Mesendoderm (in vitro differentiated cells): Measurements from ENCODE around the gene IL17C.
"Not testable (repeated sequence)": the region's sequence is repeated elsewhere in the genome, so short reads cannot be mapped to it uniquely, and the experiment has no call there.

Source experiments
- DNase-seq: peaks from one replicate; pipeline ENCODE4 v3.0.0; 2013
- H2AK5ac ChIP-seq: 2 replicates; pipeline ENCODE4 v1.6.1; 2013; ENCODE audit warnings: low read length, inconsistent platforms
- H2BK120ac ChIP-seq: 2 replicates; pipeline ENCODE4 v1.6.1; 2013; ENCODE audit warnings: low read depth, mild to moderate bottlenecking, low read length, moderate library complexity, mixed read lengths
- H2BK15ac ChIP-seq: replicated peaks from 2 replicates; pipeline ENCODE4 v1.6.1; 2013; ENCODE audit warnings: low read depth, mild to moderate bottlenecking, moderate library complexity
- H2BK5ac ChIP-seq: 2 replicates; pipeline ENCODE4 v1.6.1; 2013; ENCODE audit warnings: low read length, inconsistent platforms
- H3K18ac ChIP-seq: 2 replicates; pipeline ENCODE4 v1.6.1; 2013; ENCODE audit warnings: mild to moderate bottlenecking, low read length, mixed read lengths
- H3K23ac ChIP-seq: one replicate; pipeline ENCODE4 v1.6.1; 2013; ENCODE audit warnings: low read length
- H3K27ac ChIP-seq: 2 replicates; pipeline ENCODE4 v1.5.1; 2013; ENCODE audit warnings: low read depth, mild to moderate bottlenecking, inconsistent platforms, low read length, moderate library complexity
- H3K27me3 ChIP-seq: 2 replicates; pipeline ENCODE4 v1.6.1; 2013; ENCODE audit warnings: low read length, control low read depth, mild to moderate bottlenecking, inconsistent platforms; ENCODE audit not compliant: insufficient read depth, poor library complexity
- H3K36me3 ChIP-seq: 2 replicates; pipeline ENCODE4 v1.6.1; 2013; ENCODE audit warnings: low read length, inconsistent platforms; ENCODE audit not compliant: control insufficient read depth, insufficient read depth
- H3K4ac ChIP-seq: one replicate; pipeline ENCODE4 v1.6.1; 2013; ENCODE audit warnings: low read depth, mild to moderate bottlenecking, low read length, moderate library complexity
- H3K4me1 ChIP-seq: 2 replicates; pipeline ENCODE4 v1.6.1; 2013; ENCODE audit warnings: low read depth, low read length, inconsistent platforms; ENCODE audit not compliant: control insufficient read depth
- H3K4me2 ChIP-seq: 2 replicates; pipeline ENCODE4 v1.6.1; 2013; ENCODE audit warnings: low read length
- H3K4me3 ChIP-seq: 2 replicates; pipeline ENCODE4 v1.5.1; 2013; ENCODE audit warnings: mild to moderate bottlenecking, low read length
- H3K56ac ChIP-seq: one replicate; pipeline ENCODE4 v1.6.1; 2013; ENCODE audit warnings: low read length
- H3K79me1 ChIP-seq: 2 replicates; pipeline ENCODE4 v1.6.1; 2013; ENCODE audit warnings: low read length, inconsistent platforms
- H3K79me2 ChIP-seq: 2 replicates; pipeline ENCODE4 v1.6.1; 2013; ENCODE audit warnings: mild to moderate bottlenecking, low read length; ENCODE audit not compliant: control insufficient read depth, insufficient read depth
- H3K9ac ChIP-seq: 2 replicates; pipeline ENCODE4 v1.6.1; 2013; ENCODE audit warnings: low read length, inconsistent platforms
- H4K5ac ChIP-seq: one replicate; pipeline ENCODE4 v1.6.1; 2013; ENCODE audit warnings: low read length
- H4K8ac ChIP-seq: one replicate; pipeline ENCODE4 v1.6.1; 2013; ENCODE audit warnings: low read depth, mild to moderate bottlenecking, control low read depth, low read length, moderate library complexity
- WGBS: extraction: QIAGEN DNeasy Blood & Tissue Kit; methylation state at CpG from one replicate; pipeline ENCODE4 v1.1.7; 2013; ENCODE audit warnings: low lambda C conversion rate, missing lambda C conversion rate; ENCODE audit not compliant: insufficient coverage; ENCODE audit errors: extremely low coverage; 5-methylcytosine and 5-hydroxymethylcytosine counted together

IL17C gene

GRCh38 chr16:88665148-88665547 is 26.8 kb downstream of the IL17C start:
- Histone ChIP-seq H3K23ac (no peak overlapping the region), H3K79me2 (peaks cover 18% of the 10 kb centered on the region), H3K4me1 (peaks cover 2% of the 10 kb centered on the region), H2BK15ac (no peak overlapping the region), H3K18ac (no peak overlapping the region), H3K36me3 (no peaks in the 10 kb centered on the region), H3K56ac (no peak overlapping the region), H2BK120ac (no peak overlapping the region), H3K27ac (no peak overlapping the region), H3K27me3 (no peaks in the 10 kb centered on the region), H3K4me2 (no peak overlapping the region), H3K4me3 (no peak overlapping the region), H3K4ac (no peak overlapping the region), H2BK5ac (no peak overlapping the region), H2AK5ac (no peak overlapping the region), H3K79me1 (peaks cover 4% of the 10 kb centered on the region), H3K9ac (no peak overlapping the region), H4K5ac (no peak overlapping the region), H4K8ac (no peak overlapping the region)
- DNase-seq: no peak
- no CpG with 5 or more reads among the region's 4 CpGs for WGBS

DNA sequence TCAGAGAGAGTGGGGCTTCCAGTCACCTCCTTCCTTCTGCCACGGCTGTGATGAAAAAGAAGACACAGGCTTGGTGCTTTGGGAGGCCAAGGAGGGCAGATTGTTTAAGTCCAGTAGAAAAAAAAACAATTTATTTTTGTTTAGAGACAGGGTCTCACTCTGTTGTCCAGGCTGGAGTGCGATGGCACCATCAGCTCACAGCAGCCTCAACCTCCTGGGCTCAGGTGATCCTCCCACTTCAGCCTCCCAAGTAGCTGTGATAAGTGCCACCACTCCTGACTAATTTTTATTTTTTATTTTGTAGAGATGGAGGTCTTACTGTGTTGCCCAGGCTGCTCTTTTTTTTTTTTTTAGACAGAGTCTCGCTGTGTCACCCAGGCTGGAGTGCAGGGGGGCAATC is 27.2 kb downstream of the IL17C start:
- Histone ChIP-seq H2AK5ac (no peak overlapping the region), H3K36me3 (no peaks in the 10 kb centered on the region), H3K79me2 (peaks cover 17% of the 10 kb centered on the region), H3K27me3 (no peaks in the 10 kb centered on the region), H4K5ac (no peak overlapping the region), H3K4me1 (peaks cover 2% of the 10 kb centered on the region), H3K4me2 (no peak overlapping the region), H3K79me1 (peaks cover 4% of the 10 kb centered on the region), H2BK120ac (no peak overlapping the region), H3K56ac (no peak overlapping the region), H3K18ac (no peak overlapping the region), H2BK5ac (no peak overlapping the region), H3K9ac (no peak overlapping the region), H3K23ac (no peak overlapping the region), H3K27ac (no peak overlapping the region), H3K4ac (no peak overlapping the region), H4K8ac (no peak overlapping the region), H3K4me3 (no peak overlapping the region), H2BK15ac (no peak overlapping the region)
- DNase-seq: no peak
- WGBS: no CpG with 5 or more reads among the region's 3 CpGs

- H2AK5ac ChIP-seq: no peak overlapping the region
- H3K36me3 ChIP-seq: no peaks in the 10 kb centered on the region
- no peak overlapping the region for H3K4me2 ChIP-seq
- no peak overlapping the region for H2BK5ac ChIP-seq
- H3K4ac ChIP-seq: no peak overlapping the region
- H3K27ac ChIP-seq: no peak overlapping the region
- no CpG with 5 or more reads among the region's 5 CpGs for WGBS
- H3K79me2 ChIP-seq: peaks cover 3% of the 10 kb centered on the region
- H2BK120ac ChIP-seq: no peak overlapping the region
- H2BK15ac ChIP-seq: no peak overlapping the region
- no peaks in the 10 kb centered on the region for H3K79me1 ChIP-seq
- no peak overlapping the region for H4K8ac ChIP-seq
- H3K27me3 ChIP-seq: no peaks in the 10 kb centered on the region
- no peak overlapping the region for H3K18ac ChIP-seq
- H3K4me1 ChIP-seq: no peaks in the 10 kb centered on the region
- no peak overlapping the region for H3K4me3 ChIP-seq
- peak; percentile 24 for DNase-seq
- H3K56ac ChIP-seq: no peak overlapping the region
- no peak overlapping the region for H3K9ac ChIP-seq
- H3K23ac ChIP-seq: no peak overlapping the region
- H4K5ac ChIP-seq: no peak overlapping the region
Measured at GRCh38 chr16:88667461-88667860, 29.1 kb downstream of the IL17C start.

GRCh38 chr16:88669493-88669892 is 31.1 kb downstream of the IL17C start:
- not testable (repeated sequence) for H3K79me2 ChIP-seq, H3K79me1 ChIP-seq, H2BK5ac ChIP-seq, H4K5ac ChIP-seq, H3K36me3 ChIP-seq, H3K4me1 ChIP-seq, H3K27ac ChIP-seq, H3K9ac ChIP-seq, DNase-seq, H3K4me3 ChIP-seq, H3K4me2 ChIP-seq, H3K23ac ChIP-seq, H2BK120ac ChIP-seq, H4K8ac ChIP-seq, H2AK5ac ChIP-seq, H3K4ac ChIP-seq, H2BK15ac ChIP-seq, H3K56ac ChIP-seq, H3K18ac ChIP-seq, H3K27me3 ChIP-seq
- WGBS: no CpG with 5 or more reads among the region's 8 CpGs

GRCh38 chr16:88669980-88670379 is 31.6 kb downstream of the IL17C start:
- WGBS: no CpG with 5 or more reads among the region's 10 CpGs
- no peak overlapping the region for H3K4me3 ChIP-seq
- no peak overlapping the region for H2BK5ac ChIP-seq
- no peaks in the 10 kb centered on the region for H3K4me1 ChIP-seq
- H3K9ac ChIP-seq: no peak overlapping the region
- no peak overlapping the region for H3K4ac ChIP-seq
- no peak overlapping the region for H3K18ac ChIP-seq
- no peak overlapping the region for H2BK120ac ChIP-seq
- H3K56ac ChIP-seq: no peak overlapping the region
- no peak overlapping the region for H3K27ac ChIP-seq
- H3K79me2 ChIP-seq: no peaks in the 10 kb centered on the region
- no peaks in the 10 kb centered on the region for H3K79me1 ChIP-seq
- H3K36me3 ChIP-seq: no peaks in the 10 kb centered on the region
- H4K5ac ChIP-seq: no peak overlapping the region
- no peak overlapping the region for H4K8ac ChIP-seq
- H2BK15ac ChIP-seq: no peak overlapping the region
- no peak overlapping the region for H3K23ac ChIP-seq
- no peaks in the 10 kb centered on the region for H3K27me3 ChIP-seq
- DNase-seq: no peak
- no peak overlapping the region for H3K4me2 ChIP-seq
- no peak overlapping the region for H2AK5ac ChIP-seq

GRCh38 chr16:88671806-88672205 is 33.4 kb downstream of the IL17C start:
- H3K4me3 ChIP-seq: no peak overlapping the region
- no peak overlapping the region for H3K4ac ChIP-seq
- no peak overlapping the region for H3K56ac ChIP-seq
- no peak for DNase-seq
- H3K27me3 ChIP-seq: no peaks in the 10 kb centered on the region
- H3K79me1 ChIP-seq: no peaks in the 10 kb centered on the region
- H3K9ac ChIP-seq: no peak overlapping the region
- H3K27ac ChIP-seq: no peak overlapping the region
- H2BK15ac ChIP-seq: no peak overlapping the region
- no peak overlapping the region for H2AK5ac ChIP-seq
- no peak overlapping the region for H3K23ac ChIP-seq
- no peak overlapping the region for H3K4me2 ChIP-seq
- no peak overlapping the region for H4K8ac ChIP-seq
- no peaks in the 10 kb centered on the region for H3K79me2 ChIP-seq
- no peak overlapping the region for H2BK5ac ChIP-seq
- no peak overlapping the region for H2BK120ac ChIP-seq
- no peaks in the 10 kb centered on the region for H3K4me1 ChIP-seq
- no peak overlapping the region for H3K18ac ChIP-seq
- WGBS: no CpG with 5 or more reads among the region's 23 CpGs
- H3K36me3 ChIP-seq: no peaks in the 10 kb centered on the region
- no peak overlapping the region for H4K5ac ChIP-seq
